GM23338 (cell line): ENCODE data around the gene DELE1. TPM values are rescaled to one million over a fixed set of nuclear protein-coding genes. Genes with fewer than 3 reads are reported as not detected.

Experiments used
- ATAC-seq: fragments of 200-7000 bp; cut with Tn5 transposase; 3 replicates; pipeline ENCODE4 v1.9.1; 2020
- DNase-seq: peaks from one replicate; pipeline ENCODE4 v3.0.0-alpha.2; 2015; ENCODE audit warnings: low spot score
- H2AFZ ChIP-seq: fragments of 200-600 bp; sonication (generic); 2 replicates; pipeline ENCODE4 v1.8.0; 2016; ENCODE audit warnings: antibody characterized with exemption, mild to moderate bottlenecking, moderate library complexity
- H3F3A ChIP-seq: fragments of 200-600 bp; sonication (generic); replicated peaks from 2 replicates; pipeline ENCODE4 v1.8.0; 2017; ENCODE audit warnings: antibody characterized with exemption, mixed run types, low read depth
- H3K27ac ChIP-seq: fragments of 200-600 bp; sonication (generic); 2 replicates; pipeline ENCODE4 v1.6.1; 2016; ENCODE audit warnings: low read depth
- H3K27me3 ChIP-seq: fragments of 200-600 bp; sonication (generic); 2 replicates; pipeline ENCODE4 v1.8.0; 2016; ENCODE audit warnings: mild to moderate bottlenecking, mixed run types, moderate library complexity; ENCODE audit not compliant: insufficient read depth
- H3K36me3 ChIP-seq: fragments of 200-600 bp; sonication (generic); 2 replicates; pipeline ENCODE4 v1.8.0; 2016; ENCODE audit warnings: mild to moderate bottlenecking; ENCODE audit not compliant: insufficient read depth
- H3K4me1 ChIP-seq: fragments of 200-600 bp; sonication (generic); 2 replicates; pipeline ENCODE4 v1.8.0; 2016; ENCODE audit warnings: mild to moderate bottlenecking, moderate library complexity; ENCODE audit not compliant: insufficient read depth
- H3K4me2 ChIP-seq: fragments of 200-600 bp; sonication (generic); 2 replicates; pipeline ENCODE4 v1.7.1; 2017; ENCODE audit warnings: mixed run types
- H3K4me3 ChIP-seq: fragments of 200-600 bp; sonication (generic); 2 replicates; pipeline ENCODE4 v1.6.1; 2016; ENCODE audit warnings: mixed run types
- H3K79me2 ChIP-seq: fragments of 200-600 bp; sonication (generic); replicated peaks from 2 replicates; pipeline ENCODE4 v1.8.0; 2017; ENCODE audit warnings: mild to moderate bottlenecking; ENCODE audit not compliant: insufficient read depth
- H3K9me2 ChIP-seq: fragments of 200-600 bp; sonication (generic); 2 replicates; pipeline ENCODE4 v1.8.0; 2017; ENCODE audit not compliant: insufficient read depth
- H4K20me1 ChIP-seq: fragments of 200-600 bp; sonication (generic); replicated peaks from 2 replicates; pipeline ENCODE4 v1.8.0; 2017; ENCODE audit warnings: mild to moderate bottlenecking; ENCODE audit not compliant: insufficient read depth
- H3K27ac Mint-ChIP-seq: 2 replicates; pipeline ENCODE4 v1.8.0; 2020; ENCODE audit warnings: inconsistent platforms, mild to moderate bottlenecking, moderate library complexity, mixed read lengths
- H3K27me3 Mint-ChIP-seq: 3 replicates; pipeline ENCODE4 v1.8.0; 2022; ENCODE audit warnings: low read depth, mild to moderate bottlenecking, moderate library complexity, mixed read lengths, inconsistent platforms; ENCODE audit not compliant: insufficient read depth, poor library complexity
- H3K36me3 Mint-ChIP-seq: 3 replicates; pipeline ENCODE4 v1.8.0; 2021; ENCODE audit warnings: low read depth, mild to moderate bottlenecking, inconsistent platforms, moderate library complexity, mixed read lengths
- H3K4me1 Mint-ChIP-seq: 3 replicates; pipeline ENCODE4 v1.8.0; 2020; ENCODE audit warnings: mild to moderate bottlenecking, inconsistent platforms, mixed read lengths
- H3K4me3 Mint-ChIP-seq: 3 replicates; pipeline ENCODE4 v1.8.0; 2021; ENCODE audit warnings: moderate library complexity, mild to moderate bottlenecking, inconsistent platforms, mixed read lengths
- H3K9me3 Mint-ChIP-seq: 3 replicates; pipeline ENCODE4 v1.8.0; 2020; ENCODE audit warnings: moderate library complexity, mild to moderate bottlenecking, inconsistent platforms, mixed read lengths
- ETS1 ChIP-seq: IDR thresholded peaks from 2 replicates; pipeline ENCODE4 v1.6.1; 2016; ENCODE audit warnings: antibody characterized with exemption
- EZH2 ChIP-seq: fragments of 200-600 bp; sonication (generic); IDR thresholded peaks from one replicate; pipeline ENCODE4 v1.8.0; 2017; ENCODE audit warnings: antibody characterized with exemption, mild to moderate bottlenecking, low read depth; ENCODE audit not compliant: unreplicated experiment
- JUNB ChIP-seq: IDR thresholded peaks from one replicate; pipeline ENCODE4 v1.6.1; 2016; ENCODE audit warnings: antibody characterized with exemption; ENCODE audit not compliant: unreplicated experiment
- POLR2AphosphoS5 ChIP-seq: IDR thresholded peaks from 2 replicates; pipeline ENCODE4 v1.6.1; 2016; ENCODE audit warnings: antibody characterized with exemption, low read depth
- STAT1 ChIP-seq: IDR thresholded peaks from one replicate; pipeline ENCODE4 v1.6.1; 2016; ENCODE audit warnings: antibody characterized with exemption; ENCODE audit not compliant: unreplicated experiment
- ZNF114 ChIP-seq: fragments of 250-450 bp; sonication (Bioruptor Pico); IDR thresholded peaks from 2 replicates; pipeline ENCODE4 v1.5.0; 2020; ENCODE audit warnings: mild to moderate bottlenecking, moderate library complexity
- ZNF331 ChIP-seq: fragments of 250-450 bp; sonication (Bioruptor Pico); IDR thresholded peaks from 2 replicates; pipeline ENCODE4 v1.5.0; 2020; ENCODE audit warnings: low read depth, mild to moderate bottlenecking, moderate library complexity
- polyA plus RNA-seq: library from polyadenylated mRNA; unstranded; fragments of >200 nt; fragmentation: Nextera tagmentation; extraction: Ambion mirVana; gene quantifications from 2 replicates; pipeline ENCODE4 v1.2.1, GENCODE V29; 2016
- total RNA-seq: library from RNA; depleted of rRNA; stranded (reverse); fragments of >200 nt; shearing (Covaris generic); gene quantifications from 2 replicates; pipeline ENCODE4 v1.2.3, GENCODE V29; 2014
- TF ChIP-seq, protein P1 (sequence below), 2 experiments: fragments of 200-600 bp in 1 of 2; sonication (generic) in 1 of 2; conservative IDR thresholded peaks; 2 replicates each; pipeline versions ENCODE4 v1.5.1 to v1.6.1; 2016 to 2017; ENCODE audit warnings: antibody characterized with exemption in 2 of 2, low read depth in 2 of 2, mild to moderate bottlenecking in 2 of 2, moderate library complexity in 1 of 2

DELE1 gene
- total and polyA plus RNA-seq, 2 experiments from 2014 or later, result 26.9 to 62.2 TPM

DNA sequence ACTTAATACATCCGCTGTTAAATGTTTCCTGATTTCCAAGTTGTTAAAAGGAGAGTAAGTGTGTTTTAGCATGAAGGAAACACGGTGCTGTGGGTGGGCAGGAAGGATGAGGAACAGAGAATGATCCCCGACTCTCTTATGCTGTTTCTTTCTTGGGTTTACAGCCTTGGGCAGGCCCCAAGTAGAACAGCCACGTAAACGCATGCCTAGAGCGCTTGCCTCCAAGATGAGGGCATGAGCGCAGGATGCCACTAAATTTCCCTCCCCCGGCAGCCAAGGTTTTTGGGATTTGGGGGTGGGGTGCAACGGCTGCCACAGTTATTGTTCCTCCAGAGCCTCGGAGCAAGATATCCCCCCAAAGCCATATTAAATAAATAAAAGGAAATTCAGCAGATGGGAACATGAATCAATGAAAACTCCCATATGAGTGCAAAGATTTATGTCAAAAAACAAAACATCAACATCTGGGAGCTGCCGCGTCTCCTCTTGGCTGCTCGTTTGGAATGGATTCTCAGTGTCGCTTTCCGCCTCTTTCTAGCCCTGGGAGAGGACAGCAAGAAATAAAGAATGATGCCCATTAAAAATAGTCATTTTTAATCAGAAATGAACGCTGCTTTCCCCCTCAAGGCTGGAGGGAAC lies 10.0 kb upstream of the DELE1 start (continued):
- TF ChIP-seq, protein P1, sequence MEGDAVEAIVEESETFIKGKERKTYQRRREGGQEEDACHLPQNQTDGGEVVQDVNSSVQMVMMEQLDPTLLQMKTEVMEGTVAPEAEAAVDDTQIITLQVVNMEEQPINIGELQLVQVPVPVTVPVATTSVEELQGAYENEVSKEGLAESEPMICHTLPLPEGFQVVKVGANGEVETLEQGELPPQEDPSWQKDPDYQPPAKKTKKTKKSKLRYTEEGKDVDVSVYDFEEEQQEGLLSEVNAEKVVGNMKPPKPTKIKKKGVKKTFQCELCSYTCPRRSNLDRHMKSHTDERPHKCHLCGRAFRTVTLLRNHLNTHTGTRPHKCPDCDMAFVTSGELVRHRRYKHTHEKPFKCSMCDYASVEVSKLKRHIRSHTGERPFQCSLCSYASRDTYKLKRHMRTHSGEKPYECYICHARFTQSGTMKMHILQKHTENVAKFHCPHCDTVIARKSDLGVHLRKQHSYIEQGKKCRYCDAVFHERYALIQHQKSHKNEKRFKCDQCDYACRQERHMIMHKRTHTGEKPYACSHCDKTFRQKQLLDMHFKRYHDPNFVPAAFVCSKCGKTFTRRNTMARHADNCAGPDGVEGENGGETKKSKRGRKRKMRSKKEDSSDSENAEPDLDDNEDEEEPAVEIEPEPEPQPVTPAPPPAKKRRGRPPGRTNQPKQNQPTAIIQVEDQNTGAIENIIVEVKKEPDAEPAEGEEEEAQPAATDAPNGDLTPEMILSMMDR (conservative IDR thresholded peaks at IDR 0.05; ENCODE audit: low read depth in 2 of 2), result no peak
- no peak for TF ChIP-seq STAT1

- Histone ChIP-seq H3K9me2 (no peaks in the 10 kb centered on the region), H2AFZ (peak overlapping the region; percentile 97), H4K20me1 (no peaks in the 10 kb centered on the region), H3K27me3 (peaks cover 29% of the 10 kb centered on the region), H3F3A (peaks cover 16% of the 10 kb centered on the region), H3K27ac (no peak overlapping the region), H3K36me3 (no peaks in the 10 kb centered on the region), H3K79me2 (no peaks in the 10 kb centered on the region), H3K4me2 (peak overlapping the region; percentile 76), H3K4me3 (peak overlapping the region; percentile 57), H3K4me1 (peaks cover 22% of the 10 kb centered on the region)
- Mint-ChIP-seq H3K27ac (no peak overlapping the region), H3K4me3 (peak overlapping the region; percentile 67), H3K4me1 (peaks cover 26% of the 10 kb centered on the region), H3K36me3 (no peaks in the 10 kb centered on the region), H3K27me3 (peaks cover 32% of the 10 kb centered on the region), H3K9me3 (no peaks in the 10 kb centered on the region)
- ATAC-seq, result peak; percentile 93
- TF ChIP-seq ETS1, result no peak
- no peak for TF ChIP-seq EZH2
- TF ChIP-seq, protein P1 (conservative IDR thresholded peaks at IDR 0.05; ENCODE audit: low read depth in 2 of 2), result peak in 1 of 2 experiments; percentile 62; a peak in 3 of 4 replicates
- TF ChIP-seq POLR2AphosphoS5, result peak; percentile 43; the same call in 1 of the 2 replicates
- DNase-seq, result peak; percentile 85
These were observed 9.4 kb upstream of the DELE1 start for GRCh38 chr5:141914199-141914743.

GRCh38 chr5:141914797-141915196 lies 8.9 kb upstream of the DELE1 start:
- H3K4me3 Mint-ChIP-seq, result peak overlapping the region; percentile 67
- no peaks in the 10 kb centered on the region for H3K36me3 Mint-ChIP-seq
- no peaks in the 10 kb centered on the region for H3K79me2 ChIP-seq
- peaks cover 35% of the 10 kb centered on the region for H3K27me3 Mint-ChIP-seq
- no peak overlapping the region for H3K27ac ChIP-seq
- no peak overlapping the region for H3K27ac Mint-ChIP-seq
- H3F3A ChIP-seq, result peaks cover 16% of the 10 kb centered on the region
- ATAC-seq (no peak), DNase-seq (no peak)
- H3K9me2 ChIP-seq, result no peaks in the 10 kb centered on the region
- peak overlapping the region; percentile 57; the same call in 1 of the 2 replicates for H3K4me3 ChIP-seq
- H4K20me1 ChIP-seq, result no peaks in the 10 kb centered on the region
- H3K27me3 ChIP-seq, result peaks cover 29% of the 10 kb centered on the region
- peaks cover 26% of the 10 kb centered on the region for H3K4me1 Mint-ChIP-seq
- H3K9me3 Mint-ChIP-seq, result no peaks in the 10 kb centered on the region
- H3K36me3 ChIP-seq, result no peaks in the 10 kb centered on the region
- peak overlapping the region; percentile 97; the same call in 1 of the 2 replicates for H2AFZ ChIP-seq
- H3K4me1 ChIP-seq, result peaks cover 22% of the 10 kb centered on the region
- peak overlapping the region; percentile 76; the same call in 1 of the 2 replicates for H3K4me2 ChIP-seq
- TF ChIP-seq ZNF114 (CRISPR knock-in tag) (no peak), JUNB (no peak), ZNF331 (CRISPR knock-in tag) (no peak), EZH2 (no peak)
